Trophoblast cell (in vitro differentiated cells and primary cell): Measurements from ENCODE around the gene RBBP4.

Source experiments
- DNase-seq, 2 donors: peaks; one replicate each; pipeline ENCODE4 v3.0.0-alpha.2; 2016
- H2AFZ ChIP-seq: 2 replicates; pipeline ENCODE4 v1.6.1; 2013; ENCODE audit warnings: low read length, moderate library complexity, mild to moderate bottlenecking; ENCODE audit not compliant: insufficient read depth, poor library complexity
- H2AK5ac ChIP-seq: 2 replicates; pipeline ENCODE4 v1.6.1; 2013; ENCODE audit warnings: mild to moderate bottlenecking, low read length
- H2BK120ac ChIP-seq: 2 replicates; pipeline ENCODE4 v1.6.1; 2013; ENCODE audit warnings: low read length, mild to moderate bottlenecking, moderate library complexity; ENCODE audit not compliant: insufficient read depth, poor library complexity
- H2BK12ac ChIP-seq: 2 replicates; pipeline ENCODE4 v1.6.1; 2013; ENCODE audit warnings: mild to moderate bottlenecking, low read length, moderate library complexity
- H2BK5ac ChIP-seq: 2 replicates; pipeline ENCODE4 v1.6.1; 2013; ENCODE audit warnings: low read length, low read depth, moderate library complexity, mild to moderate bottlenecking; ENCODE audit not compliant: poor library complexity
- H3K14ac ChIP-seq: 2 replicates; pipeline ENCODE4 v1.6.1; 2013; ENCODE audit warnings: mild to moderate bottlenecking, low read length
- H3K18ac ChIP-seq: 2 replicates; pipeline ENCODE4 v1.6.1; 2013; ENCODE audit warnings: mild to moderate bottlenecking, low read length
- H3K23ac ChIP-seq: 2 replicates; pipeline ENCODE4 v1.6.1; 2013; ENCODE audit warnings: low read length
- H3K27ac ChIP-seq: 2 replicates; pipeline ENCODE4 v1.5.1; 2013; ENCODE audit warnings: low read depth, mild to moderate bottlenecking, inconsistent platforms, low read length, moderate library complexity
- H3K27me3 ChIP-seq: 2 replicates; pipeline ENCODE4 v1.6.1; 2013; ENCODE audit warnings: inconsistent platforms, mild to moderate bottlenecking, low read length, moderate library complexity; ENCODE audit not compliant: insufficient read depth
- H3K36me3 ChIP-seq, 2 experiments: 1 replicate in 1 of 2; 2 replicates in 1 of 2; pipeline ENCODE4 v1.6.1; 2013; ENCODE audit warnings: low read length in 2 of 2, mild to moderate bottlenecking in 2 of 2, moderate library complexity in 1 of 2; ENCODE audit not compliant: insufficient read depth in 2 of 2, control insufficient read depth in 1 of 2
- H3K4ac ChIP-seq: 2 replicates; pipeline ENCODE4 v1.6.1; 2013; ENCODE audit warnings: low read depth, mild to moderate bottlenecking, low read length, moderate library complexity
- H3K4me1 ChIP-seq, 2 experiments: 1 replicate in 1 of 2; 2 replicates in 1 of 2; pipeline ENCODE4 v1.6.1; 2013; ENCODE audit warnings: low read length in 2 of 2, mild to moderate bottlenecking in 2 of 2, moderate library complexity in 1 of 2; ENCODE audit not compliant: insufficient read depth in 2 of 2, control insufficient read depth in 1 of 2
- H3K4me2 ChIP-seq: 2 replicates; pipeline ENCODE4 v1.6.1; 2013; ENCODE audit warnings: inconsistent platforms, mild to moderate bottlenecking, low read length, moderate library complexity
- H3K4me3 ChIP-seq: 2 replicates; pipeline ENCODE4 v1.5.1; 2013; ENCODE audit warnings: mild to moderate bottlenecking, low read depth, low read length, inconsistent platforms
- H3K79me1 ChIP-seq: one replicate; pipeline ENCODE4 v1.6.1; 2013; ENCODE audit warnings: low read length
- H3K79me2 ChIP-seq: 2 replicates; pipeline ENCODE4 v1.6.1; 2013; ENCODE audit warnings: low read length, mild to moderate bottlenecking; ENCODE audit not compliant: control insufficient read depth, insufficient read depth, poor library complexity
- H3K9ac ChIP-seq: 2 replicates; pipeline ENCODE4 v1.6.1; 2013; ENCODE audit warnings: mild to moderate bottlenecking, low read length
- H3K9me3 ChIP-seq: 2 replicates; pipeline ENCODE4 v1.6.1; 2013; ENCODE audit warnings: low read depth, mild to moderate bottlenecking, control low read depth, inconsistent platforms, low read length; ENCODE audit not compliant: insufficient read depth
- H4K12ac ChIP-seq: 2 replicates; pipeline ENCODE4 v1.6.1; 2013; ENCODE audit warnings: low read depth, mild to moderate bottlenecking, low read length, moderate library complexity
- H4K8ac ChIP-seq: 2 replicates; pipeline ENCODE4 v1.6.1; 2013; ENCODE audit warnings: low read depth, mild to moderate bottlenecking, low read length, moderate library complexity
- H4K91ac ChIP-seq: one replicate; pipeline ENCODE4 v1.6.1; 2013; ENCODE audit warnings: low read depth, mild to moderate bottlenecking, low read length, moderate library complexity
- WGBS: extraction: QIAGEN DNeasy Blood & Tissue Kit; methylation state at CpG from one replicate; pipeline ENCODE4 v1.1.7; 2013; ENCODE audit warnings: missing lambda C conversion rate; ENCODE audit not compliant: insufficient read length, insufficient coverage; ENCODE audit errors: extremely low coverage; 5-methylcytosine and 5-hydroxymethylcytosine counted together

Gene RBBP4

GRCh38 chr1:32619701-32620485 lies 31.1 kb upstream of the RBBP4 start:
- Histone ChIP-seq H3K79me2 (no peaks in the 10 kb centered on the region), H3K27ac (no peak overlapping the region), H3K14ac (no peak overlapping the region), H3K4ac (no peak overlapping the region), H3K27me3 (no peaks in the 10 kb centered on the region), H3K36me3 (peaks cover 0 to 5% of the 10 kb centered on the region in 2 experiments), H3K4me3 (no peak overlapping the region), H3K23ac (no peak overlapping the region), H2BK12ac (no peak overlapping the region), H4K12ac (no peak overlapping the region), H3K18ac (no peak overlapping the region), H2BK5ac (no peak overlapping the region), H3K4me1 (no peaks in the 10 kb centered on the region), H2AFZ (no peak overlapping the region), H4K8ac (no peak overlapping the region), H3K9me3 (no peaks in the 10 kb centered on the region), H4K91ac (no peak overlapping the region), H3K79me1 (no peaks in the 10 kb centered on the region), H2AK5ac (no peak overlapping the region), H2BK120ac (no peak overlapping the region), H3K9ac (no peak overlapping the region), H3K4me2 (no peak overlapping the region)
- peak in 1 of 2 donors; percentile 49 for DNase-seq
- WGBS = no CpG with 5 or more reads among the region's 5 CpGs

GRCh38 chr1:32622205-32622604 lies 28.8 kb upstream of the RBBP4 start:
- Histone ChIP-seq H2BK120ac (no peak overlapping the region), H2BK5ac (no peak overlapping the region), H3K14ac (no peak overlapping the region), H2BK12ac (no peak overlapping the region), H3K23ac (no peak overlapping the region), H3K27me3 (no peaks in the 10 kb centered on the region), H2AFZ (no peak overlapping the region), H3K36me3 (peaks cover 4 to 5% of the 10 kb centered on the region in 2 experiments), H3K9ac (no peak overlapping the region), H2AK5ac (no peak overlapping the region), H3K4me3 (no peak overlapping the region), H4K91ac (no peak overlapping the region), H3K18ac (no peak overlapping the region), H3K4ac (no peak overlapping the region), H4K8ac (no peak overlapping the region), H3K4me1 (no peaks in the 10 kb centered on the region), H3K27ac (no peak overlapping the region), H3K79me2 (no peaks in the 10 kb centered on the region), H4K12ac (no peak overlapping the region), H3K4me2 (no peak overlapping the region), H3K9me3 (no peaks in the 10 kb centered on the region), H3K79me1 (no peaks in the 10 kb centered on the region)
- WGBS = no CpG with 5 or more reads among the region's 2 CpGs
- no peak for DNase-seq

GRCh38 chr1:32622806-32623681 lies 28.0 kb upstream of the RBBP4 start:
- no peak overlapping the region for H2AFZ ChIP-seq
- no peak overlapping the region for H3K27ac ChIP-seq
- H3K4me1 ChIP-seq = no peaks in the 10 kb centered on the region
- H4K8ac ChIP-seq = no peak overlapping the region
- no peak overlapping the region for H2BK12ac ChIP-seq
- H2BK5ac ChIP-seq = no peak overlapping the region
- H3K23ac ChIP-seq = no peak overlapping the region
- H4K12ac ChIP-seq = no peak overlapping the region
- H3K14ac ChIP-seq = no peak overlapping the region
- no peaks in the 10 kb centered on the region for H3K9me3 ChIP-seq
- H3K4ac ChIP-seq = no peak overlapping the region
- no peak overlapping the region for H3K4me2 ChIP-seq
- H3K4me3 ChIP-seq = no peak overlapping the region
- no peaks in the 10 kb centered on the region for H3K27me3 ChIP-seq
- H3K79me1 ChIP-seq = no peaks in the 10 kb centered on the region
- no peak overlapping the region for H2BK120ac ChIP-seq
- H4K91ac ChIP-seq = no peak overlapping the region
- H3K9ac ChIP-seq = no peak overlapping the region
- no peak overlapping the region for H3K18ac ChIP-seq
- peaks cover 7 to 8% of the 10 kb centered on the region in 2 experiments for H3K36me3 ChIP-seq
- no CpG with 5 or more reads among the region's 3 CpGs for WGBS
- H2AK5ac ChIP-seq = no peak overlapping the region
- DNase-seq = no peak
- no peaks in the 10 kb centered on the region for H3K79me2 ChIP-seq

GRCh38 chr1:32623775-32624174 lies 27.2 kb upstream of the RBBP4 start:
- Histone ChIP-seq H3K14ac (no peak overlapping the region), H2AFZ (no peak overlapping the region), H3K18ac (no peak overlapping the region), H2BK120ac (no peak overlapping the region), H3K27ac (no peak overlapping the region), H3K27me3 (no peaks in the 10 kb centered on the region), H3K23ac (no peak overlapping the region), H3K9ac (no peak overlapping the region), H3K36me3 (peaks cover 10 to 12% of the 10 kb centered on the region in 2 experiments), H3K9me3 (no peaks in the 10 kb centered on the region), H3K4me3 (no peak overlapping the region), H3K4ac (no peak overlapping the region), H3K79me2 (no peaks in the 10 kb centered on the region), H3K4me2 (no peak overlapping the region), H3K4me1 (no peaks in the 10 kb centered on the region), H4K8ac (no peak overlapping the region), H2BK12ac (no peak overlapping the region), H3K79me1 (no peaks in the 10 kb centered on the region), H4K12ac (no peak overlapping the region), H2AK5ac (no peak overlapping the region), H2BK5ac (no peak overlapping the region), H4K91ac (no peak overlapping the region)
- no peak for DNase-seq
- WGBS = no CpG with 5 or more reads among the region's 5 CpGs
